ENCODE measurements around the gene NYAP2.

NYAP2 gene

DNA sequence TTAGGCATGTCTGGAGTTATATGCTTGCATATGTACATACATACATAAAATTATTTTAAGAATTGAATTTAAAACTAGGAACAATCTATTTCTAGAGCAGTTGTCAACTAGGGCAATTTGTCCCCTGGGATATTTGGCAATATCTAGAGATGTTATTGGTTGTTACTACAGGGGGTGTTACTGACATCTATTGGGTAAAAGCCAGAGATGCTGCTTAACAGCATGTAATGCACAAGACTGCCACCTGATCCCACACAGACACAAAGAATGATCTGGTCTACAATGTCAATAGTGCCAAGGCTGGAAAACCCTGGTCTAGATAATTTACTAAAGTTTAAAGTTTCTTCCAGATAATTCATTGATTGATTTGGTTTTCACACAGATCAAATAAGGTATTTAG is 185.3 kb downstream of the NYAP2 start:
- Histone ChIP-seq H2BK15ac (ENCODE audit: low read length) (no peak overlapping the region), H3K27me3 (ENCODE audit: control insufficient read depth in 3 of 3, insufficient read depth in 3 of 3, low read depth in 1 of 3, low read length in 3 of 3) (no peaks in the 10 kb centered on the region), H3K4me1 (ENCODE audit: control insufficient read depth in 2 of 2, insufficient read depth in 1 of 2, low read depth in 1 of 2, low read length in 2 of 2) (no peaks in the 10 kb centered on the region), H3K4ac (ENCODE audit: low read length) (no peak overlapping the region), H3K14ac (ENCODE audit: low read length) (no peak overlapping the region), H2AK5ac (ENCODE audit: low read depth, low read length) (no peak overlapping the region), H2AFZ (ENCODE audit: low read length) (no peak overlapping the region), H3K27ac (replicated peaks; ENCODE audit: low read length) (no peak overlapping the region), H2BK120ac (ENCODE audit: low read depth, low read length) (no peak overlapping the region), H3K9me3 (replicated peaks in 1 of 2; ENCODE audit: control insufficient read depth in 2 of 2, insufficient read depth in 1 of 2, low read depth in 1 of 2, low read length in 2 of 2) (no peaks in the 10 kb centered on the region), H3K4me2 (ENCODE audit: insufficient read depth, low read length, poor library complexity, severe bottlenecking) (no peak overlapping the region), H4K91ac (ENCODE audit: low read depth, low read length, poor library complexity) (no peak overlapping the region), H4K8ac (ENCODE audit: low read depth, low read length) (no peak overlapping the region), H3K9ac (ENCODE audit: low read depth, low read length, poor library complexity) (no peak overlapping the region), H3K4me3 (ENCODE audit: low read length in 2 of 2) (no peak overlapping the region), H2BK12ac (ENCODE audit: low read length) (no peak overlapping the region), H2BK5ac (ENCODE audit: low read length) (no peak overlapping the region), H3K23ac (ENCODE audit: low read depth, low read length, poor library complexity) (no peak overlapping the region), H3K18ac (ENCODE audit: low read length) (no peak overlapping the region), H3K36me3 (replicated peaks in 1 of 2; ENCODE audit: control insufficient read depth in 2 of 2, insufficient read depth in 2 of 2, low read length in 2 of 2) (no peaks in the 10 kb centered on the region), H3K79me1 (ENCODE audit: low read depth, low read length) (no peaks in the 10 kb centered on the region)
- DNase-seq (ENCODE audit: low spot score) = no peak

DNA sequence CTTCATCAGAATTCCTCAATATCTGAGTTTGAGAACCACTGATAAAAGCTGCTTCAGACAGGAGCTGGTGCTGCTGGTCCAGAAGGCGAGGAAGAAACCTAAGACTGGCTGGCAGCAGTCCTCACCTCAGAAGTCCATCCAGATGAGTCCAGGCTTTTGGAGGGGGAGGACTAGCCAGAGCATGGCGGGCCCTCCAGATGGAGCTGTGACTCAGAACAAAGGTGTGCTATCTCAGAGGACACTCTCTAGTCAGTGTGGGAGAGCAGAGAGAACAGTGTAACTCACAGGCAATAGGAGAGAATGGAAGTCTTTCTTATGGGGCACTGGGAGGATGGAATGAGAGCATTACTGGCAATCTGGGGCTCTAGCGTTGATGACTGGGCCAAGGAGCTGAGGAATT is 191.4 kb downstream of the NYAP2 start:
- Histone ChIP-seq H3K4me1 (ENCODE audit: control insufficient read depth in 2 of 2, insufficient read depth in 1 of 2, low read depth in 1 of 2, low read length in 2 of 2) (no peaks in the 10 kb centered on the region), H4K91ac (ENCODE audit: low read depth, low read length, poor library complexity) (no peak overlapping the region), H3K18ac (ENCODE audit: low read length) (no peak overlapping the region), H2AFZ (ENCODE audit: low read length) (no peak overlapping the region), H3K9ac (ENCODE audit: low read depth, low read length, poor library complexity) (no peak overlapping the region), H2BK12ac (ENCODE audit: low read length) (no peak overlapping the region), H3K27me3 (ENCODE audit: control insufficient read depth in 3 of 3, insufficient read depth in 3 of 3, low read depth in 1 of 3, low read length in 3 of 3) (no peaks in the 10 kb centered on the region), H2BK5ac (ENCODE audit: low read length) (no peak overlapping the region), H3K4me3 (ENCODE audit: low read length in 2 of 2) (no peak overlapping the region), H2BK15ac (ENCODE audit: low read length) (no peak overlapping the region), H3K4ac (ENCODE audit: low read length) (no peak overlapping the region), H2AK5ac (ENCODE audit: low read depth, low read length) (no peak overlapping the region), H3K14ac (ENCODE audit: low read length) (no peak overlapping the region), H3K23ac (ENCODE audit: low read depth, low read length, poor library complexity) (no peak overlapping the region), H2BK120ac (ENCODE audit: low read depth, low read length) (no peak overlapping the region), H3K36me3 (replicated peaks in 1 of 2; ENCODE audit: control insufficient read depth in 2 of 2, insufficient read depth in 2 of 2, low read length in 2 of 2) (no peaks in the 10 kb centered on the region), H3K9me3 (replicated peaks in 1 of 2; ENCODE audit: control insufficient read depth in 2 of 2, insufficient read depth in 1 of 2, low read depth in 1 of 2, low read length in 2 of 2) (no peaks in the 10 kb centered on the region), H3K27ac (replicated peaks; ENCODE audit: low read length) (no peak overlapping the region), H3K79me1 (ENCODE audit: low read depth, low read length) (no peaks in the 10 kb centered on the region), H3K4me2 (ENCODE audit: insufficient read depth, low read length, poor library complexity, severe bottlenecking) (no peak overlapping the region), H4K8ac (ENCODE audit: low read depth, low read length) (no peak overlapping the region)
- DNase-seq (ENCODE audit: low spot score) = no peak
- no CpG with 5 or more reads among the region's 3 CpGs for WGBS, 2 donors (ENCODE audit: extremely low coverage in 2 of 2, insufficient read length in 2 of 2, insufficient replicate concordance in 1 of 2)

DNA sequence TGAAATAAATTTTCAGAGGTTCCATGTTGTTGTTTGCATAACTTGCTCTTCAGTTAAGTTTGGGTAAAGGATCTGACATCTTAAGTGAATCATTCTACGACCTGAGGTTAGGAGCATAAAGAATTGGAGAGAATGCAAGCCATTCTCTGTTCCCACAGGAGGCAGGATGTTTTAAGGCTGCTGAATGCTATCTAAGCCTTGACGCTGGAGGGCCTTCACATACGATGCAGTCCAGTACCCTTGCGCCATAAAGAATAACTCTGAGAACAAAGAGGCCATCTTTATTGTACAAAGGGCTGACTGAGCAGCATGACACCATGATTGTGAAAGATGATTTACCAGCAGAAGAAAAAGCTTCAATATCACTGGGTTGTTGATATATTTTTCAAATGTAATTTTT is 198.4 kb downstream of the NYAP2 start:
- WGBS, 2 donors (ENCODE audit: extremely low coverage in 2 of 2, insufficient read length in 2 of 2, insufficient replicate concordance in 1 of 2) = no CpG with 5 or more reads among the region's 4 CpGs
- H4K91ac ChIP-seq (ENCODE audit: low read depth, low read length, poor library complexity) = no peak overlapping the region
- H2AFZ ChIP-seq (ENCODE audit: low read length) = no peak overlapping the region
- H3K27ac ChIP-seq (replicated peaks; ENCODE audit: low read length) = no peak overlapping the region
- H3K9ac ChIP-seq (ENCODE audit: low read depth, low read length, poor library complexity) = no peak overlapping the region
- no peak overlapping the region for H3K4me2 ChIP-seq (ENCODE audit: insufficient read depth, low read length, poor library complexity, severe bottlenecking)
- H3K18ac ChIP-seq (ENCODE audit: low read length) = no peak overlapping the region
- DNase-seq (ENCODE audit: low spot score) = peak; percentile 6
- no peak overlapping the region for H3K23ac ChIP-seq (ENCODE audit: low read depth, low read length, poor library complexity)
- H3K14ac ChIP-seq (ENCODE audit: low read length) = no peak overlapping the region
- H2BK12ac ChIP-seq (ENCODE audit: low read length) = no peak overlapping the region
- no peak overlapping the region for H2BK5ac ChIP-seq (ENCODE audit: low read length)
- no peak overlapping the region for H2AK5ac ChIP-seq (ENCODE audit: low read depth, low read length)
- H3K36me3 ChIP-seq (replicated peaks in 1 of 2; ENCODE audit: control insufficient read depth in 2 of 2, insufficient read depth in 2 of 2, low read length in 2 of 2) = no peaks in the 10 kb centered on the region
- H3K9me3 ChIP-seq (replicated peaks in 1 of 2; ENCODE audit: control insufficient read depth in 2 of 2, insufficient read depth in 1 of 2, low read depth in 1 of 2, low read length in 2 of 2) = peaks cover 0 to 1% of the 10 kb centered on the region in 2 donors
- H3K79me1 ChIP-seq (ENCODE audit: low read depth, low read length) = no peaks in the 10 kb centered on the region
- no peaks in the 10 kb centered on the region for H3K4me1 ChIP-seq (ENCODE audit: control insufficient read depth in 2 of 2, insufficient read depth in 1 of 2, low read depth in 1 of 2, low read length in 2 of 2)
- H3K4ac ChIP-seq (ENCODE audit: low read length) = no peak overlapping the region
- no peak overlapping the region for H4K8ac ChIP-seq (ENCODE audit: low read depth, low read length)
- no peaks in the 10 kb centered on the region for H3K27me3 ChIP-seq (ENCODE audit: control insufficient read depth in 3 of 3, insufficient read depth in 3 of 3, low read depth in 1 of 3, low read length in 3 of 3)
- H3K4me3 ChIP-seq (ENCODE audit: low read length in 2 of 2) = no peak overlapping the region
- H2BK120ac ChIP-seq (ENCODE audit: low read depth, low read length) = no peak overlapping the region
- H2BK15ac ChIP-seq (ENCODE audit: low read length) = no peak overlapping the region

DNA sequence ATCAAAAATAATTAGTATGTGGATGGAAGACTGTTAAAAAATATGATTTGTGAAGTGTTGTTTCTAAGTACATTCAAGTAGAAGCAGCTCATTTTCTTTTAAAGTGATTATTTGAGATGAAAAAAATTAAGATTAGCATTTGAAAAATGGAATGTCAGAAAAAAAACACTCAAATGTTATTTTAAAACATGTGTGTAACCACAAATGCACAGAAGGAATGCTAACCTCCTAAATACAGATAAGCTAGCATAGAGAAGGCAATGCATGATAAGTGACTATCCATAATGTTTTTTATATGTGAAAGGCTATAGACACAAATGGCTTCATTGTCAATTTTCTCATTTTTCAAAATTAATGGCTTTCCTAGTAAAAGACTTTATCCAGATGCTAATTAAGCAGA is 198.9 kb downstream of the NYAP2 start:
- no peak for DNase-seq (ENCODE audit: low spot score)
- H3K27ac ChIP-seq (replicated peaks; ENCODE audit: low read length) = no peak overlapping the region

More for the DNA sequence above, 198.9 kb downstream of the NYAP2 start:
- Histone ChIP-seq H4K91ac (ENCODE audit: low read depth, low read length, poor library complexity) (no peak overlapping the region), H3K27me3 (ENCODE audit: control insufficient read depth in 3 of 3, insufficient read depth in 3 of 3, low read depth in 1 of 3, low read length in 3 of 3) (no peaks in the 10 kb centered on the region), H2BK15ac (ENCODE audit: low read length) (no peak overlapping the region), H2BK5ac (ENCODE audit: low read length) (no peak overlapping the region), H3K9me3 (replicated peaks in 1 of 2; ENCODE audit: control insufficient read depth in 2 of 2, insufficient read depth in 1 of 2, low read depth in 1 of 2, low read length in 2 of 2) (peaks cover 0 to 1% of the 10 kb centered on the region in 2 donors), H3K79me1 (ENCODE audit: low read depth, low read length) (no peaks in the 10 kb centered on the region), H3K4ac (ENCODE audit: low read length) (no peak overlapping the region), H3K4me2 (ENCODE audit: insufficient read depth, low read length, poor library complexity, severe bottlenecking) (no peak overlapping the region), H3K14ac (ENCODE audit: low read length) (no peak overlapping the region), H2BK12ac (ENCODE audit: low read length) (no peak overlapping the region), H3K4me3 (ENCODE audit: low read length in 2 of 2) (no peak overlapping the region), H3K23ac (ENCODE audit: low read depth, low read length, poor library complexity) (no peak overlapping the region), H2BK120ac (ENCODE audit: low read depth, low read length) (no peak overlapping the region), H2AK5ac (ENCODE audit: low read depth, low read length) (no peak overlapping the region), H2AFZ (ENCODE audit: low read length) (no peak overlapping the region), H3K36me3 (replicated peaks in 1 of 2; ENCODE audit: control insufficient read depth in 2 of 2, insufficient read depth in 2 of 2, low read length in 2 of 2) (no peaks in the 10 kb centered on the region), H3K9ac (ENCODE audit: low read depth, low read length, poor library complexity) (no peak overlapping the region), H3K4me1 (ENCODE audit: control insufficient read depth in 2 of 2, insufficient read depth in 1 of 2, low read depth in 1 of 2, low read length in 2 of 2) (no peaks in the 10 kb centered on the region), H3K18ac (ENCODE audit: low read length) (no peak overlapping the region), H4K8ac (ENCODE audit: low read depth, low read length) (no peak overlapping the region)
